Measurements from ENCODE around the gene UBE4B. TPM values are rescaled to one million over a fixed set of nuclear protein-coding genes. Genes with fewer than 3 reads are reported as not detected.
"Not testable (repeated sequence)": the region's sequence is repeated elsewhere in the genome, so short reads cannot be mapped to it uniquely, and the experiment has no call there.

UBE4B gene
- total RNA-seq, 1 donor from 2014 or later: 39.3 TPM

- no peak for TF ChIP-seq CTCF (conservative IDR thresholded peaks at IDR 0.05; ENCODE audit: low read depth, low read length)
- H3K4me3 ChIP-seq (ENCODE audit: low read depth, low read length): peak within 1 kb of the TSS; percentile 35
- no peak for DNase-seq (ENCODE audit: low read depth)
These were observed 35.9 kb upstream of the UBE4B start, which contains the start of gene RBP7 for GRCh38 chr1:9996624-9997582. Gene RBP7 (plus strand): TSS chr1:9997228. CDS start chr1:9997259, 31 bp downstream.

- no peak for DNase-seq (ENCODE audit: low read depth)
- no peak for TF ChIP-seq CTCF (conservative IDR thresholded peaks at IDR 0.05; ENCODE audit: low read depth, low read length)
- no peak overlapping the region for H3K4me3 ChIP-seq (ENCODE audit: low read depth, low read length)
These were observed 31.6 kb upstream of the UBE4B start for GRCh38 chr1:10001016-10001665.

GRCh38 chr1:10005248-10005647 is 27.5 kb upstream of the UBE4B start:
- H3K4me3 ChIP-seq (ENCODE audit: low read depth, low read length); DNase-seq (ENCODE audit: low read depth): not testable (repeated sequence)

- TF ChIP-seq CTCF (conservative IDR thresholded peaks at IDR 0.05; ENCODE audit: low read depth, low read length): no peak
- no peak overlapping the region for H3K4me3 ChIP-seq (ENCODE audit: low read depth, low read length)
- no peak for DNase-seq (ENCODE audit: low read depth)
These were observed 25.6 kb upstream of the UBE4B start for GRCh38 chr1:10007169-10007568.

- no peak for DNase-seq (ENCODE audit: low read depth)
- no peak for TF ChIP-seq CTCF (conservative IDR thresholded peaks at IDR 0.05; ENCODE audit: low read depth, low read length)
These were observed 18.7 kb upstream of the UBE4B start for GRCh38 chr1:10014016-10014415.

DNA sequence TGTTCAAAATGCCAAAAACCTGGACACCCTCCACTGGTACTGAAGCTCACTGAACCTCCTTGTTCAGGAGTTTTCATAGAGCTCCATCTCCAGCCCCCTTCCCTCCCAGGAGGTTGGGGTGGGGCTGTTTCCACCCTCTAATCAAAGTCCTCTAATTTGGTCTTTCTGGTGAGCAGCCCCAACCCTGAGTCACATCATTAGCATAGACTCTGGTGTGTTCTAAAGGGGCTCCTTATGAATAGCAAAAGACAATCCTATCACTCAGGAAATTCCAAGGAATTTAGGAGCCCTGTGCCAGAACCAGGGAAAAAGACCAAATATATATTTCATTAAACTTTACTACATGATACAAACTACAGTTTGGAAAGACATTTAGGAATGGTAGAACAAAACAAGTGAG is 13.2 kb upstream of the UBE4B start:
- TF ChIP-seq CTCF (conservative IDR thresholded peaks at IDR 0.05; ENCODE audit: low read depth, low read length): no peak
- DNase-seq (ENCODE audit: low read depth): no peak
- H3K4me3 ChIP-seq (ENCODE audit: low read depth, low read length): no peak overlapping the region

More at GRCh38 chr1:10014016-10014415, 18.7 kb upstream of the UBE4B start:
- no peak overlapping the region for H3K4me3 ChIP-seq (ENCODE audit: low read depth, low read length)

DNA sequence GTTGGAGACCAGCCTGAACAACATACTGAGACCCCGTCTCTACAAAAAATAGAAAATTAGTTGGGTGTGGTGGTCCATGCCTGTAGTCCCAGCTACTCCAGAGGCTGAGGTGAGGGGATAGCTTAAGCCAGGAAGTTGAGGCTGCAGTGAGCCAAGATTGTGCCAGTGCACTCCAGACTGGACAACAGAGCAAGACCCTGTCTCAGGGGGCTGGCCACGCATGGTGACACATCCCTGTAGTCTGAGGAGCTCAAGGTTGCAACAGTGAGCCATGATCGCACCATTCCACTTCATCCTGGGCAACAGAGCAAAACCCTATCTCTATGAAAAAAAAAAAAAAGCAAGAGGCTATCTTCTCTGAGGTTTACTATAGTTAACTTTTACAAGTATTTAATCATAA is 12.7 kb upstream of the UBE4B start:
- TF ChIP-seq CTCF (conservative IDR thresholded peaks at IDR 0.05; ENCODE audit: low read depth, low read length): no peak
- H3K4me3 ChIP-seq (ENCODE audit: low read depth, low read length): no peak overlapping the region
- DNase-seq (ENCODE audit: low read depth): no peak

DNA sequence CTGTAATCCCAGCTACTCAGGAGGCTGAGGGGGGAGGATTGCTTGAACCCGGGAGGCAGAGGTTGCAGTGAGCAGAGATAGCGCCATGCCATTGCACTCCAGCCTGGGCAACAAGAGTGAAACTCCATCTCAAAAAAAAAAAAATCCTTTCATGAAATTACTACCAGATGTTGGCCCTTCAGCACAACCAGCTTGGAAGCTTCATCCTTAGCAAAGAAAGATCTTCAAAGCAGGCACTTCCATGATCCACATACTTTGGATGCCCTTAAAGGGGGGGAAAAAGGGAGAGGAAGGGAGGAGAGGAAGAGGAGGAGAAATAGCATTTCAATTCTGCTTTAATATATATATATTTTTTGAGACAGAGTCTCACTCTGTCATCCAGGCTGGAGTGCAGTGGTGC is 12.1 kb upstream of the UBE4B start:
- DNase-seq (ENCODE audit: low read depth): not testable (repeated sequence)

DNA sequence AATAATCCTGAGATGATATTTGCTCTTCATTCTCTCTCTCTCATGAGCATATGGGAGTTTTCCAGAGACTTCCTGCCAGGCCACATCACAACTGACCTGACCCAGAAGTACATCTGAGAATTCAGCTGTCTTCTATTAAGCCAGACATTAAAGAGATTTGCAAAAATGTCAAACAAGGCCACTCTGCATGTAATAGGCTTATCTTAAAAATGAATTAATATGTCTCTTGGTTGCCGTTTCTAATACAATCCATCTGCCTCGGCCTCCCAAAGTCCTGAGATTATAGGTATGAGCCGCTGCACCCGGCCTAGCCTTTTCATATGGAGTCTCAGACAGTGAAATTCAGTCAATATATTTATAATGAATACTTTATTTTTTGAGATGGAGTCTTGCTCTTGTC is 10.8 kb upstream of the UBE4B start:
- DNase-seq (ENCODE audit: low read depth); H3K4me3 ChIP-seq (ENCODE audit: low read depth, low read length): not testable (repeated sequence)

More for the DNA sequence above, 12.1 kb upstream of the UBE4B start:
- H3K4me3 ChIP-seq (ENCODE audit: low read depth, low read length): not testable (repeated sequence)

Data from epithelial cell of proximal tubule (primary cell).